Osteoblast (primary cell): Measurements from ENCODE around the gene DLG4. TPM values are rescaled to one million over a fixed set of nuclear protein-coding genes. Genes with fewer than 3 reads are reported as not detected.

Experiments used
- DNase-seq: peaks from one replicate; pipeline ENCODE4 v3.0.0; 2011; ENCODE audit warnings: low spot score, mixed read lengths; ENCODE audit not compliant: insufficient read length; ENCODE audit errors: missing footprints
- H2AFZ ChIP-seq: 2 replicates; pipeline ENCODE4 v1.6.0; 2011; ENCODE audit warnings: mild to moderate bottlenecking, low read length
- H3K27ac ChIP-seq: 2 replicates; pipeline ENCODE4 v1.5.1; 2011; ENCODE audit warnings: mild to moderate bottlenecking, low read depth, low read length, moderate library complexity
- H3K27me3 ChIP-seq: 2 replicates; pipeline ENCODE4 v1.6.0; 2012; ENCODE audit warnings: mild to moderate bottlenecking, control low read depth, inconsistent platforms, low read length, moderate library complexity; ENCODE audit not compliant: insufficient read depth
- H3K36me3 ChIP-seq: 2 replicates; pipeline ENCODE4 v1.5.1; 2011; ENCODE audit warnings: mild to moderate bottlenecking, low read length, control low read depth, moderate library complexity; ENCODE audit not compliant: insufficient read depth
- H3K4me1 ChIP-seq: 2 replicates; pipeline ENCODE4 v1.5.1; 2011; ENCODE audit warnings: mild to moderate bottlenecking, low read length, control low read depth, moderate library complexity; ENCODE audit not compliant: insufficient read depth
- H3K4me2 ChIP-seq: 2 replicates; pipeline ENCODE4 v1.6.0; 2011; ENCODE audit warnings: mild to moderate bottlenecking, low read length; ENCODE audit not compliant: insufficient read depth
- H3K4me3 ChIP-seq: fragments of 200-600 bp; sonication (generic); 3 replicates; pipeline ENCODE4 v1.5.1; 2012; ENCODE audit warnings: mild to moderate bottlenecking, low read length, inconsistent platforms; ENCODE audit not compliant: insufficient read depth
- H3K79me2 ChIP-seq: 2 replicates; pipeline ENCODE4 v1.6.0; 2012; ENCODE audit warnings: mild to moderate bottlenecking, low read length, control low read depth, inconsistent platforms; ENCODE audit not compliant: insufficient read depth
- H3K9me3 ChIP-seq: 2 replicates; pipeline ENCODE4 v1.5.1; 2011; ENCODE audit warnings: low read depth, low read length, control low read depth
- H4K20me1 ChIP-seq: 2 replicates; pipeline ENCODE4 v1.6.0; 2012; ENCODE audit warnings: mild to moderate bottlenecking, low read length, control low read depth; ENCODE audit not compliant: insufficient read depth
- total RNA-seq: library from RNA; depleted of rRNA; stranded (reverse); fragments of >200 nt; gene quantifications from 2 replicates; pipeline ENCODE4 v1.2.3, GENCODE V29; 2012
- TF ChIP-seq, protein P1 (sequence below): IDR thresholded peaks from 2 replicates; pipeline ENCODE4 v1.5.1; 2011; ENCODE audit warnings: mild to moderate bottlenecking, low read depth, low read length, moderate library complexity; ENCODE audit errors: extremely low read depth

The DLG4 gene
- total RNA-seq, 1 donor, result 10.1 TPM

DNA sequence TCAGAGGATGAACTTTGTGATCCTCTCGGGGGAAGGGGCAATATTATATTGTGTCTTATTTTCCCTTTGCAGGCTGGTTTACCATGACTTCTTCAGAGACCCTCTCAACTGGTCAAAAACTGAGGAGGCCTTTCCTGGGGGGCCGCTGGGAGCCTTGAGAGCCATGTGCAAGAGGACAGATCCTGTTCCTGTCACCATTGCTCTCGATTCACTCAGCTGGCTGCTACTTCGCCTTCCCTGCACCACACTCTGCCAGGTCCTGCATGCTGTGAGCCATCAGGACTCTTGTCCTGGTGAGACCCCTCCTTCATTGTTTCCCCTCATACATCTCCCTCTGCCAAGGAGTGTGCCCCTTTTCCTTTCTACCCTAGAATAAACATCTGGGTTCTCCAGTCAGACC is 34.9 kb upstream of the DLG4 start:
- Histone ChIP-seq H3K36me3 (peaks cover 40% of the 10 kb centered on the region), H3K27ac (no peak overlapping the region), H3K4me1 (peaks cover 24% of the 10 kb centered on the region), H3K9me3 (no peaks in the 10 kb centered on the region), H4K20me1 (no peaks in the 10 kb centered on the region), H3K27me3 (no peaks in the 10 kb centered on the region), H3K4me3 (no peak overlapping the region), H3K79me2 (peaks cover 35% of the 10 kb centered on the region), H2AFZ (no peak overlapping the region), H3K4me2 (no peak overlapping the region)
- DNase-seq, result no peak
- TF ChIP-seq, protein P1, sequence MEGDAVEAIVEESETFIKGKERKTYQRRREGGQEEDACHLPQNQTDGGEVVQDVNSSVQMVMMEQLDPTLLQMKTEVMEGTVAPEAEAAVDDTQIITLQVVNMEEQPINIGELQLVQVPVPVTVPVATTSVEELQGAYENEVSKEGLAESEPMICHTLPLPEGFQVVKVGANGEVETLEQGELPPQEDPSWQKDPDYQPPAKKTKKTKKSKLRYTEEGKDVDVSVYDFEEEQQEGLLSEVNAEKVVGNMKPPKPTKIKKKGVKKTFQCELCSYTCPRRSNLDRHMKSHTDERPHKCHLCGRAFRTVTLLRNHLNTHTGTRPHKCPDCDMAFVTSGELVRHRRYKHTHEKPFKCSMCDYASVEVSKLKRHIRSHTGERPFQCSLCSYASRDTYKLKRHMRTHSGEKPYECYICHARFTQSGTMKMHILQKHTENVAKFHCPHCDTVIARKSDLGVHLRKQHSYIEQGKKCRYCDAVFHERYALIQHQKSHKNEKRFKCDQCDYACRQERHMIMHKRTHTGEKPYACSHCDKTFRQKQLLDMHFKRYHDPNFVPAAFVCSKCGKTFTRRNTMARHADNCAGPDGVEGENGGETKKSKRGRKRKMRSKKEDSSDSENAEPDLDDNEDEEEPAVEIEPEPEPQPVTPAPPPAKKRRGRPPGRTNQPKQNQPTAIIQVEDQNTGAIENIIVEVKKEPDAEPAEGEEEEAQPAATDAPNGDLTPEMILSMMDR, result no peak

DNA sequence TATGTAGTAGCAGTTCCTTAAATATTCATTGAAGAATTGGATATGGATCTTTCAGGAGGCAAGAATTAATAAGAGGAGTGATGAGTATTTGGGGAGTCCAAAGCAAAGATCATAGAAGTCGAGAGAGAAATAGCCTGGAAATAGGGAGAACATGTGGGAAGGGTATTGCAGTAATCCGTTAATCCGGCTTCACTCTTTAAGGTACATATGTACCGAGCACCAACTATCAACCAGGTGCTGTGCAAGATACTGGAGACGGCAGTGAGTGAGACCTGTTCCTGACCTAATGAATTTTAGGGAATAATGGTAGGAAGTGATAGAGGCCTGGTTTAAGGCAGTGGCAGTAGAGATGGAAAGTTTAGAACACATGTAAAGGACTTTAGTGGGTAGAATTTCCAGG is 33.4 kb upstream of the DLG4 start:
- H3K79me2 ChIP-seq, result peaks cover 49% of the 10 kb centered on the region

GRCh38 chr17:7252176-7253043 is 32.8 kb upstream of the DLG4 start, which contains the start of gene ELP5:
Gene ELP5, plus strand, starts transcription at chr17:7252215. Its CDS starts 336 bp downstream, at chr17:7252551.
- peaks cover 56% of the 10 kb centered on the region for H3K79me2 ChIP-seq
- TF ChIP-seq, protein P1, result peak; percentile 27
- peaks cover 17% of the 10 kb centered on the region for H3K4me1 ChIP-seq
- DNase-seq, result peak; percentile 98
- H3K27ac ChIP-seq, result peak within 1 kb of the TSS; percentile 99
- no peaks in the 10 kb centered on the region for H3K9me3 ChIP-seq
- peaks cover 3% of the 10 kb centered on the region for H4K20me1 ChIP-seq
- no peaks in the 10 kb centered on the region for H3K27me3 ChIP-seq
- H3K4me3 ChIP-seq, result peak within 1 kb of the TSS; percentile 78
- H3K36me3 ChIP-seq, result peaks cover 29% of the 10 kb centered on the region
- H2AFZ ChIP-seq, result peak within 1 kb of the TSS; percentile 80
- H3K4me2 ChIP-seq, result peak within 1 kb of the TSS; percentile 97

More for the DNA sequence above, 33.4 kb upstream of the DLG4 start:
- Histone ChIP-seq H3K27me3 (no peaks in the 10 kb centered on the region), H3K36me3 (peaks cover 29% of the 10 kb centered on the region), H3K27ac (peak overlapping the region; percentile 99), H3K9me3 (no peaks in the 10 kb centered on the region), H4K20me1 (peaks cover 3% of the 10 kb centered on the region), H2AFZ (peak overlapping the region; percentile 80), H3K4me2 (peak overlapping the region; percentile 97), H3K4me1 (peaks cover 17% of the 10 kb centered on the region), H3K4me3 (peak overlapping the region; percentile 78)
- TF ChIP-seq, protein P1, result no peak
- DNase-seq, result no peak

- H3K27ac ChIP-seq, result peak within 1 kb of the TSS; percentile 99
- H3K27me3 ChIP-seq, result no peaks in the 10 kb centered on the region
- H2AFZ ChIP-seq, result peak within 1 kb of the TSS; percentile 80
- H3K9me3 ChIP-seq, result no peaks in the 10 kb centered on the region
- H3K79me2 ChIP-seq, result peaks cover 63% of the 10 kb centered on the region
- H4K20me1 ChIP-seq, result peaks cover 3% of the 10 kb centered on the region
- DNase-seq, result peak; percentile 99
- peak within 1 kb of the TSS; percentile 78 for H3K4me3 ChIP-seq
- H3K4me2 ChIP-seq, result peak within 1 kb of the TSS; percentile 97
- H3K4me1 ChIP-seq, result peaks cover 17% of the 10 kb centered on the region
- H3K36me3 ChIP-seq, result peaks cover 29% of the 10 kb centered on the region
- TF ChIP-seq, protein P1, result no peak
These were observed 32.1 kb upstream of the DLG4 start, which contains the start of gene CTDNEP1 for GRCh38 chr17:7251661-7252175. Gene CTDNEP1, minus strand, starts transcription at chr17:7251734. Its CDS starts 438 bp downstream, at chr17:7251296.
